ENCODE results near the gene CHPF2.

GRCh38 chr7:151229249-151229648 lies 3.0 kb upstream of the CHPF2 start:
- no peak for TF ChIP-seq CTCF (IDR thresholded peaks at IDR 0.05)
- no peak for TF ChIP-seq POLR2A (IDR thresholded peaks at IDR 0.05)

Data from testis (tissue), 2 donors.